ENCODE results near the gene TTC27. TPM values are rescaled to one million over a fixed set of nuclear protein-coding genes. Genes with fewer than 3 reads are reported as not detected.

TTC27 gene
- total RNA-seq, 1 donor from 2014 or later: 24.1 TPM

- no peak for DNase-seq (ENCODE audit: low read depth)
- H3K36me3 ChIP-seq (ENCODE audit: control insufficient read depth, insufficient read depth, low read length): no peaks in the 10 kb centered on the region
- no peaks in the 10 kb centered on the region for H3K27me3 ChIP-seq (ENCODE audit: control insufficient read depth, insufficient read depth, low read length)
- TF ChIP-seq CTCF (IDR thresholded peaks at IDR 0.05; ENCODE audit: insufficient read depth, low read length, poor library complexity, severe bottlenecking): no peak
- H3K4me3 ChIP-seq (ENCODE audit: low read depth, low read length): no peak overlapping the region
Measured at GRCh38 chr2:32732912-32733472, 105.1 kb downstream of the TTC27 start.

- Histone ChIP-seq H3K27me3 (ENCODE audit: control insufficient read depth, insufficient read depth, low read length) (no peaks in the 10 kb centered on the region), H3K4me3 (ENCODE audit: low read depth, low read length) (no peak overlapping the region), H3K36me3 (ENCODE audit: control insufficient read depth, insufficient read depth, low read length) (no peaks in the 10 kb centered on the region)
- TF ChIP-seq CTCF (IDR thresholded peaks at IDR 0.05; ENCODE audit: insufficient read depth, low read length, poor library complexity, severe bottlenecking): no peak
- no peak for DNase-seq (ENCODE audit: low read depth)
Measured at GRCh38 chr2:32735348-32735747, 107.5 kb downstream of the TTC27 start.

- Histone ChIP-seq H3K27me3 (ENCODE audit: control insufficient read depth, insufficient read depth, low read length) (no peaks in the 10 kb centered on the region), H3K36me3 (ENCODE audit: control insufficient read depth, insufficient read depth, low read length) (no peaks in the 10 kb centered on the region), H3K4me3 (ENCODE audit: low read depth, low read length) (no peak overlapping the region)
- no peak for DNase-seq (ENCODE audit: low read depth)
- no peak for TF ChIP-seq CTCF (IDR thresholded peaks at IDR 0.05; ENCODE audit: insufficient read depth, low read length, poor library complexity, severe bottlenecking)
Measured at GRCh38 chr2:32738939-32739338, 111.1 kb downstream of the TTC27 start.

- H3K36me3 ChIP-seq (ENCODE audit: control insufficient read depth, insufficient read depth, low read length): no peaks in the 10 kb centered on the region
- TF ChIP-seq CTCF (IDR thresholded peaks at IDR 0.05; ENCODE audit: insufficient read depth, low read length, poor library complexity, severe bottlenecking): no peak
- no peak for DNase-seq (ENCODE audit: low read depth)
Measured at GRCh38 chr2:32739664-32740063, 111.8 kb downstream of the TTC27 start.

GRCh38 chr2:32741575-32741974 is 113.7 kb downstream of the TTC27 start:
- no peak for TF ChIP-seq CTCF (IDR thresholded peaks at IDR 0.05; ENCODE audit: insufficient read depth, low read length, poor library complexity, severe bottlenecking)
- no peaks in the 10 kb centered on the region for H3K27me3 ChIP-seq (ENCODE audit: control insufficient read depth, insufficient read depth, low read length)
- no peak for DNase-seq (ENCODE audit: low read depth)
- no peaks in the 10 kb centered on the region for H3K36me3 ChIP-seq (ENCODE audit: control insufficient read depth, insufficient read depth, low read length)
- H3K4me3 ChIP-seq (ENCODE audit: low read depth, low read length): no peak overlapping the region

More at GRCh38 chr2:32739664-32740063, 111.8 kb downstream of the TTC27 start:
- Histone ChIP-seq H3K27me3 (ENCODE audit: control insufficient read depth, insufficient read depth, low read length) (no peaks in the 10 kb centered on the region), H3K4me3 (ENCODE audit: low read depth, low read length) (no peak overlapping the region)

- no peak for DNase-seq (ENCODE audit: low read depth)
- no peaks in the 10 kb centered on the region for H3K27me3 ChIP-seq (ENCODE audit: control insufficient read depth, insufficient read depth, low read length)
- no peak for TF ChIP-seq CTCF (IDR thresholded peaks at IDR 0.05; ENCODE audit: insufficient read depth, low read length, poor library complexity, severe bottlenecking)
Measured at GRCh38 chr2:32742376-32742775, 114.5 kb downstream of the TTC27 start.

More at GRCh38 chr2:32742376-32742775, 114.5 kb downstream of the TTC27 start:
- no peaks in the 10 kb centered on the region for H3K36me3 ChIP-seq (ENCODE audit: control insufficient read depth, insufficient read depth, low read length)
- H3K4me3 ChIP-seq (ENCODE audit: low read depth, low read length): no peak overlapping the region

Measured in kidney epithelial cell (primary cell).